Endothelial cell of umbilical vein (primary cell): ENCODE results near the gene ECSIT.

Experiments
- EZH2 ChIP-seq: IDR thresholded peaks from 2 replicates; pipeline ENCODE4 v1.6.1; 2012; ENCODE audit warnings: borderline replicate concordance, low read depth, mild to moderate bottlenecking, moderate library complexity, low read length, inconsistent platforms; ENCODE audit not compliant: severe bottlenecking
- MYC ChIP-seq: IDR thresholded peaks from one replicate; pipeline ENCODE4 v1.6.1; 2011; ENCODE audit warnings: mild to moderate bottlenecking, low read depth, low read length
- POLR2A ChIP-seq: IDR thresholded peaks from 2 replicates; pipeline ENCODE4 v1.6.1; 2012; ENCODE audit warnings: low read depth, mild to moderate bottlenecking, control low read depth, low read length
- POLR2AphosphoS5 ChIP-seq: IDR thresholded peaks from 2 replicates; pipeline ENCODE4 v1.6.1; 2012; ENCODE audit warnings: low read depth, mild to moderate bottlenecking, control low read depth, low read length, moderate library complexity; ENCODE audit not compliant: insufficient read depth
- TF ChIP-seq, protein P1 (sequence below), 2 donors: IDR thresholded peaks; 1 replicate in 1 of 2; 2 replicates in 1 of 2; pipeline ENCODE4 v1.5.1; 2011; ENCODE audit warnings: low read length in 2 of 2, mild to moderate bottlenecking in 2 of 2, moderate library complexity in 2 of 2, control low read depth in 1 of 2, inconsistent platforms in 1 of 2, low read depth in 1 of 2; ENCODE audit not compliant: insufficient read depth in 1 of 2; ENCODE audit errors: extremely low read depth in 1 of 2
- TF ChIP-seq, protein P2 (sequence below): IDR thresholded peaks from 2 replicates; pipeline ENCODE4 v1.6.1; 2011; ENCODE audit not compliant: insufficient read depth, insufficient read length

DNA sequence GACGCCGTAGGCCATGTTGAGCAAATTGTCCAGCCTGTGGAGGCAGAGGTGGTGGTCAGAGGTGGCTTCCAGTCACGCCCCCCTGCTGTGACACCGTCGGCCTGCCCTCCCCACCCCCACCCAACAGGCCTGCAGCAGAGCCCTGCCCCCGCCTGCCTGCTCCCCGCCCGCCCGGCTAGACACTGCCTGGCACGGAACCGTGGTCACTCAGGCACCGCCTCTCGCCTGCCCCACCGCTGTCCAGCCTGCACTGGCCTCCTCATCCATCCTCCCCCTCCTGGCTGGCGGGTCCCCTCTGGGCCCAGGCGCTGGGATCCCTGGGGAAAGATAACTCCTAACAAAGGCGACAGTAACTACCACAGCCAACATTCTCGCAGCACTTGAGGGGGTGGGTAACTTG is 71.8 kb downstream of the ECSIT start:
- TF ChIP-seq EZH2 (no peak), POLR2AphosphoS5 (no peak), POLR2A (no peak), MYC (no peak)
- TF ChIP-seq, protein P1, sequence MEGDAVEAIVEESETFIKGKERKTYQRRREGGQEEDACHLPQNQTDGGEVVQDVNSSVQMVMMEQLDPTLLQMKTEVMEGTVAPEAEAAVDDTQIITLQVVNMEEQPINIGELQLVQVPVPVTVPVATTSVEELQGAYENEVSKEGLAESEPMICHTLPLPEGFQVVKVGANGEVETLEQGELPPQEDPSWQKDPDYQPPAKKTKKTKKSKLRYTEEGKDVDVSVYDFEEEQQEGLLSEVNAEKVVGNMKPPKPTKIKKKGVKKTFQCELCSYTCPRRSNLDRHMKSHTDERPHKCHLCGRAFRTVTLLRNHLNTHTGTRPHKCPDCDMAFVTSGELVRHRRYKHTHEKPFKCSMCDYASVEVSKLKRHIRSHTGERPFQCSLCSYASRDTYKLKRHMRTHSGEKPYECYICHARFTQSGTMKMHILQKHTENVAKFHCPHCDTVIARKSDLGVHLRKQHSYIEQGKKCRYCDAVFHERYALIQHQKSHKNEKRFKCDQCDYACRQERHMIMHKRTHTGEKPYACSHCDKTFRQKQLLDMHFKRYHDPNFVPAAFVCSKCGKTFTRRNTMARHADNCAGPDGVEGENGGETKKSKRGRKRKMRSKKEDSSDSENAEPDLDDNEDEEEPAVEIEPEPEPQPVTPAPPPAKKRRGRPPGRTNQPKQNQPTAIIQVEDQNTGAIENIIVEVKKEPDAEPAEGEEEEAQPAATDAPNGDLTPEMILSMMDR (IDR thresholded peaks at IDR 0.05; ENCODE audit: extremely low read depth in 1 of 2, insufficient read depth in 1 of 2, low read depth in 1 of 2, low read length in 2 of 2), result no peak
- TF ChIP-seq, protein P2, sequence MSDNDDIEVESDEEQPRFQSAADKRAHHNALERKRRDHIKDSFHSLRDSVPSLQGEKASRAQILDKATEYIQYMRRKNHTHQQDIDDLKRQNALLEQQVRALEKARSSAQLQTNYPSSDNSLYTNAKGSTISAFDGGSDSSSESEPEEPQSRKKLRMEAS, result no peak
